HEK293T (cell line): ENCODE data around the gene LRRC18.

Source experiments
- BHLHE40 ChIP-seq: fragments of 450-650 bp; IDR thresholded peaks from 2 replicates; pipeline ENCODE4 v1.6.1; 2016; ENCODE audit warnings: mild to moderate bottlenecking, moderate library complexity, borderline replicate concordance
- ELF4 ChIP-seq: fragments of 450-650 bp; IDR thresholded peaks from 2 replicates; pipeline ENCODE4 v1.6.1; 2017; ENCODE audit warnings: antibody characterized with exemption
- FOXA1 ChIP-seq: fragments of 450-650 bp; IDR thresholded peaks from 2 replicates; pipeline ENCODE4 v1.6.1; 2016; ENCODE audit warnings: mild to moderate bottlenecking
- FOXK2 ChIP-seq: fragments of 450-650 bp; IDR thresholded peaks from 2 replicates; pipeline ENCODE4 v1.6.1; 2016; ENCODE audit warnings: mild to moderate bottlenecking
- FOXM1 ChIP-seq: fragments of 450-650 bp; IDR thresholded peaks from 2 replicates; pipeline ENCODE4 v1.6.1; 2017; ENCODE audit warnings: mild to moderate bottlenecking, borderline replicate concordance
- HDGF ChIP-seq: fragments of 450-650 bp; IDR thresholded peaks from 2 replicates; pipeline ENCODE4 v1.6.1; 2017; ENCODE audit warnings: antibody characterized with exemption, borderline replicate concordance
- SP1 ChIP-seq: fragments of 450-650 bp; IDR thresholded peaks from 2 replicates; pipeline ENCODE4 v1.6.1; 2017
- SUZ12 ChIP-seq: fragments of 450-650 bp; IDR thresholded peaks from 2 replicates; pipeline ENCODE4 v1.6.1; 2016; ENCODE audit warnings: mild to moderate bottlenecking

- TF ChIP-seq ELF4, result no peak
- no peak for TF ChIP-seq FOXM1
- TF ChIP-seq SUZ12, result no peak
- no peak for TF ChIP-seq SP1
- TF ChIP-seq FOXK2, result no peak
- TF ChIP-seq BHLHE40, result no peak
- no peak for TF ChIP-seq HDGF
- no peak for TF ChIP-seq FOXA1
Observed at GRCh38 chr10:48944171-48944570, 4.5 kb upstream of the LRRC18 start.
